GM12878 (cell line): ENCODE data around the gene TTC33. TPM values are rescaled to one million over a fixed set of nuclear protein-coding genes. Genes with fewer than 3 reads are reported as not detected.

Experiments
- ATAC-seq: fragments of 200-7000 bp; cut with Tn5 transposase; 3 replicates; pipeline ENCODE4 v1.9.1; 2020; ENCODE audit warnings: mild to moderate bottlenecking, moderate library complexity
- BruUV-seq: library from RNA; stranded (reverse); fragments of 400-500 nt; replicated peaks from 2 replicates; lab custom pipeline; 2021; lab: Mats Ljungman, UMichigan
- CTCF ChIA-PET: fragments of 300-600 bp; sonication (Branson Sonifier 250); formaldehyde crosslinking; extraction: SDS; loops from one replicate; lab custom pipeline; 2021; ENCODE audit warnings: inconsistent platforms; lab: Yijun Ruan, JAX
- POLR2A ChIA-PET: fragments of 350-600 bp; formaldehyde crosslinking; extraction: SDS; loops from one replicate; lab custom pipeline; 2021; ENCODE audit warnings: inconsistent platforms; lab: Charles Lee
- RAD21 ChIA-PET: fragments of 300-600 bp; sonication (Branson Sonifier 250); formaldehyde crosslinking; loops from one replicate; lab custom pipeline; 2023; ENCODE audit warnings: antibody characterized with exemption; ENCODE audit not compliant: unreplicated experiment; lab: Charles Lee
- SMC1A ChIA-PET: fragments of 300-600 bp; sonication (Branson Sonifier 250); formaldehyde crosslinking; loops from one replicate; lab custom pipeline; 2023; ENCODE audit not compliant: unreplicated experiment, uncharacterized antibody; lab: Charles Lee
- DNase-seq: peaks from one replicate; pipeline ENCODE4 v3.0.0-alpha.2; 2011; ENCODE audit warnings: low read depth, low spot score
- FAIRE-seq: peaks from 3 replicates; lab custom pipeline; 2011; peaks lifted over from hg19 to GRCh38; lab: Jason Lieb, UNC
- H2AFZ ChIP-seq: 2 replicates; pipeline ENCODE4 v1.6.0; 2011; ENCODE audit warnings: low read depth, low read length, control low read depth; ENCODE audit not compliant: control insufficient read depth
- H3K27ac ChIP-seq: 2 replicates; pipeline ENCODE4 v1.5.1; 2011; ENCODE audit warnings: control low read depth; ENCODE audit not compliant: control insufficient read depth, insufficient read depth
- H3K27me3 ChIP-seq, 2 experiments: replicated peaks in 1 of 2; 2 replicates each; pipeline versions ENCODE4 v1.6.0 to v1.6.1; 2011; ENCODE audit warnings: low read length in 1 of 2; ENCODE audit not compliant: control insufficient read depth in 2 of 2, insufficient read depth in 2 of 2
- H3K36me3 ChIP-seq, 2 experiments: 2 replicates each; pipeline ENCODE4 v1.5.1; 2011; ENCODE audit warnings: low read length in 1 of 2; ENCODE audit not compliant: control insufficient read depth in 2 of 2, insufficient read depth in 2 of 2
- H3K4me1 ChIP-seq: 2 replicates; pipeline ENCODE4 v1.6.1; 2011; ENCODE audit warnings: mild to moderate bottlenecking, low read length, moderate library complexity, mixed read lengths; ENCODE audit not compliant: control insufficient read depth, insufficient read depth
- H3K4me2 ChIP-seq: 2 replicates; pipeline ENCODE4 v1.6.0; 2011; ENCODE audit warnings: control low read depth; ENCODE audit not compliant: control insufficient read depth, insufficient read depth
- H3K4me3 ChIP-seq: fragments of 200-600 bp; sonication (generic); 2 replicates; pipeline ENCODE4 v1.5.1; 2016
- H3K79me2 ChIP-seq: 2 replicates; pipeline ENCODE4 v1.6.0; 2011; ENCODE audit warnings: low read length; ENCODE audit not compliant: control insufficient read depth, insufficient read depth
- H3K9ac ChIP-seq: 2 replicates; pipeline ENCODE4 v1.8.0; 2011; ENCODE audit warnings: low read length, control low read depth, mixed read lengths; ENCODE audit not compliant: control insufficient read depth, insufficient read depth
- H3K9me3 ChIP-seq: replicated peaks from 3 replicates; pipeline ENCODE4 v1.5.1; 2011; ENCODE audit warnings: mild to moderate bottlenecking, low read length; ENCODE audit not compliant: control insufficient read depth, insufficient read depth
- H4K20me1 ChIP-seq: 2 replicates; pipeline ENCODE4 v1.6.0; 2011; ENCODE audit not compliant: control insufficient read depth, insufficient read depth
- BCLAF1 ChIP-seq: fragments of 450-650 bp; IDR thresholded peaks from 2 replicates; pipeline ENCODE4 v1.6.1; 2017; ENCODE audit warnings: antibody characterized with exemption, mild to moderate bottlenecking, moderate library complexity
- FOS ChIP-seq: IDR thresholded peaks from 3 replicates; pipeline ENCODE4 v1.6.1; 2011; ENCODE audit warnings: borderline replicate concordance; ENCODE audit not compliant: insufficient read length; ENCODE audit errors: extremely low read depth
- KLF5 ChIP-seq: fragments of 450-650 bp; IDR thresholded peaks from 2 replicates; pipeline ENCODE4 v1.6.1; 2014; ENCODE audit warnings: mild to moderate bottlenecking; ENCODE audit not compliant: partially characterized antibody
- PAX8 ChIP-seq: fragments of 450-650 bp; IDR thresholded peaks from 2 replicates; pipeline ENCODE4 v1.6.1; 2017; ENCODE audit warnings: mild to moderate bottlenecking, moderate library complexity
- SRF ChIP-seq, 2 experiments: IDR thresholded peaks; 2 replicates each; pipeline ENCODE4 v1.6.1; 2011; ENCODE audit warnings: low read depth in 2 of 2, low read length in 2 of 2, mild to moderate bottlenecking in 1 of 2, moderate library complexity in 1 of 2
- ZNF24 ChIP-seq: fragments of 450-650 bp; IDR thresholded peaks from 2 replicates; pipeline ENCODE4 v1.6.1; 2017; ENCODE audit warnings: antibody characterized with exemption, mild to moderate bottlenecking
- WGBS: methylation state at CpG from one replicate; pipeline ENCODE4 v1.1.6; 2016; ENCODE audit warnings: low lambda C conversion rate; ENCODE audit not compliant: insufficient replicate concordance, insufficient coverage; ENCODE audit errors: missing lambda C conversion rate; 5-methylcytosine and 5-hydroxymethylcytosine counted together
- in situ Hi-C: fragments of 300-500 bp; cut with MboI; formaldehyde crosslinking; loops from 9 replicates; pipeline ENCODE4 v1.14.3; 2018; ENCODE audit warnings: mixed read lengths
- intact Hi-C: fragments of 100-400 bp; cut with micrococcal nuclease; formaldehyde crosslinking; loops from one replicate; pipeline ENCODE4 v1.14.2; 2022; ENCODE audit not compliant: unreplicated experiment
- polyA plus RNA-seq, 11 experiments: library from polyadenylated mRNA; depleted of rRNA in 4 of 11; unstranded in 6 of 11; stranded (reverse) in 5 of 11; fragments of >200 nt; fragmentation: Nextera tagmentation in 4 of 11; fragmentation: Illumina TruSeq in 1 of 11; extraction: Ambion mirVana in 4 of 11; extraction: Trizol in 1 of 11; gene quantifications; 1 replicate in 1 of 11; 2 replicates in 10 of 11; pipeline versions ENCODE4 v1.2.1 to v1.2.3, GENCODE V29; 2011 to 2016; ENCODE audit warnings: inconsistent platforms in 2 of 11, missing spikeins in 2 of 11, low read depth in 1 of 11
- total RNA-seq, 4 experiments: library from RNA; depleted of rRNA in 3 of 4; stranded (reverse); fragments of >200 nt in 3 of 4; fragmentation: Illumina TruSeq in 1 of 4; extraction: Trizol in 1 of 4; gene quantifications; 2 replicates each; pipeline versions ENCODE4 v1.2.1 to v1.2.3, GENCODE V29; 2013 to 2021
- TF ChIP-seq, protein P1 (sequence below): IDR thresholded peaks from 2 replicates; pipeline ENCODE4 v1.6.1; 2011; ENCODE audit warnings: mild to moderate bottlenecking, low read depth, low read length, moderate library complexity; ENCODE audit not compliant: insufficient replicate concordance
- TF ChIP-seq, protein P2 (sequence below): IDR thresholded peaks from 2 replicates; pipeline ENCODE4 v1.6.1; 2012; ENCODE audit warnings: improper control_type of control experiment, low read depth, low read length; ENCODE audit not compliant: insufficient replicate concordance

The TTC33 gene
- total and polyA plus RNA-seq, 10 of the 15 experiments (the other 5 are each of a cell fraction or from before 2014, with no cell fraction given), result 7.9 to 22.3 (median 14.6) TPM

- FAIRE-seq, result no peak
- in situ Hi-C loops, result no loop called here
- no peak overlapping the region for H3K4me3 ChIP-seq
- peaks cover 0 to 1% of the 10 kb centered on the region in 2 experiments; a peak in 1 of 4 replicates for H3K27me3 ChIP-seq
- intact Hi-C loops, result no loop called here
- DNase-seq, result no peak
- BruUV-seq, result no TSS peak
- ATAC-seq, result no peak
- H3K9me3 ChIP-seq, result no peaks in the 10 kb centered on the region
- no peaks in the 10 kb centered on the region for H3K4me1 ChIP-seq
- no peak overlapping the region for H2AFZ ChIP-seq
- ChIA-PET CTCF (interaction anchor here (1.3 kb wide), 1 partner anchor 17 kb away, joined by 3 read pairs; no protein-coding TSS in a partner anchor), SMC1A (no interaction called here), POLR2A (interaction anchor here (0.6 kb wide), 1 partner anchor 41 kb away, joined by 4 read pairs; no protein-coding TSS in a partner anchor), RAD21 (no interaction called here)
- peaks cover 28% of the 10 kb centered on the region for H3K79me2 ChIP-seq
- no peak overlapping the region for H3K27ac ChIP-seq
- no peaks in the 10 kb centered on the region for H4K20me1 ChIP-seq
- no peak overlapping the region for H3K4me2 ChIP-seq
- TF ChIP-seq, protein P1, sequence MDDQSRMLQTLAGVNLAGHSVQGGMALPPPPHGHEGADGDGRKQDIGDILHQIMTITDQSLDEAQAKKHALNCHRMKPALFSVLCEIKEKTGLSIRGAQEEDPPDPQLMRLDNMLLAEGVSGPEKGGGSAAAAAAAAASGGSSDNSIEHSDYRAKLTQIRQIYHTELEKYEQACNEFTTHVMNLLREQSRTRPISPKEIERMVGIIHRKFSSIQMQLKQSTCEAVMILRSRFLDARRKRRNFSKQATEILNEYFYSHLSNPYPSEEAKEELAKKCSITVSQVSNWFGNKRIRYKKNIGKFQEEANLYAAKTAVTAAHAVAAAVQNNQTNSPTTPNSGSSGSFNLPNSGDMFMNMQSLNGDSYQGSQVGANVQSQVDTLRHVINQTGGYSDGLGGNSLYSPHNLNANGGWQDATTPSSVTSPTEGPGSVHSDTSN, result no peak
- TF ChIP-seq PAX8 (no peak), SRF (IDR thresholded peaks at IDR 0.05; ENCODE audit: low read depth in 2 of 2, low read length in 2 of 2) (no peak), ZNF24 (no peak), BCLAF1 (no peak), KLF5 (no peak), FOS (no peak)
- TF ChIP-seq, protein P2, sequence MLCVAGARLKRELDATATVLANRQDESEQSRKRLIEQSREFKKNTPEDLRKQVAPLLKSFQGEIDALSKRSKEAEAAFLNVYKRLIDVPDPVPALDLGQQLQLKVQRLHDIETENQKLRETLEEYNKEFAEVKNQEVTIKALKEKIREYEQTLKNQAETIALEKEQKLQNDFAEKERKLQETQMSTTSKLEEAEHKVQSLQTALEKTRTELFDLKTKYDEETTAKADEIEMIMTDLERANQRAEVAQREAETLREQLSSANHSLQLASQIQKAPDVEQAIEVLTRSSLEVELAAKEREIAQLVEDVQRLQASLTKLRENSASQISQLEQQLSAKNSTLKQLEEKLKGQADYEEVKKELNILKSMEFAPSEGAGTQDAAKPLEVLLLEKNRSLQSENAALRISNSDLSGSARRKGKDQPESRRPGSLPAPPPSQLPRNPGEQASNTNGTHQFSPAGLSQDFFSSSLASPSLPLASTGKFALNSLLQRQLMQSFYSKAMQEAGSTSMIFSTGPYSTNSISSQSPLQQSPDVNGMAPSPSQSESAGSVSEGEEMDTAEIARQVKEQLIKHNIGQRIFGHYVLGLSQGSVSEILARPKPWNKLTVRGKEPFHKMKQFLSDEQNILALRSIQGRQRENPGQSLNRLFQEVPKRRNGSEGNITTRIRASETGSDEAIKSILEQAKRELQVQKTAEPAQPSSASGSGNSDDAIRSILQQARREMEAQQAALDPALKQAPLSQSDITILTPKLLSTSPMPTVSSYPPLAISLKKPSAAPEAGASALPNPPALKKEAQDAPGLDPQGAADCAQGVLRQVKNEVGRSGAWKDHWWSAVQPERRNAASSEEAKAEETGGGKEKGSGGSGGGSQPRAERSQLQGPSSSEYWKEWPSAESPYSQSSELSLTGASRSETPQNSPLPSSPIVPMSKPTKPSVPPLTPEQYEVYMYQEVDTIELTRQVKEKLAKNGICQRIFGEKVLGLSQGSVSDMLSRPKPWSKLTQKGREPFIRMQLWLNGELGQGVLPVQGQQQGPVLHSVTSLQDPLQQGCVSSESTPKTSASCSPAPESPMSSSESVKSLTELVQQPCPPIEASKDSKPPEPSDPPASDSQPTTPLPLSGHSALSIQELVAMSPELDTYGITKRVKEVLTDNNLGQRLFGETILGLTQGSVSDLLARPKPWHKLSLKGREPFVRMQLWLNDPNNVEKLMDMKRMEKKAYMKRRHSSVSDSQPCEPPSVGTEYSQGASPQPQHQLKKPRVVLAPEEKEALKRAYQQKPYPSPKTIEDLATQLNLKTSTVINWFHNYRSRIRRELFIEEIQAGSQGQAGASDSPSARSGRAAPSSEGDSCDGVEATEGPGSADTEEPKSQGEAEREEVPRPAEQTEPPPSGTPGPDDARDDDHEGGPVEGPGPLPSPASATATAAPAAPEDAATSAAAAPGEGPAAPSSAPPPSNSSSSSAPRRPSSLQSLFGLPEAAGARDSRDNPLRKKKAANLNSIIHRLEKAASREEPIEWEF, result no peak
- no peak overlapping the region for H3K9ac ChIP-seq
- 55% methylated on average over 1 of the region's 1 CpG for WGBS
- no peaks in the 10 kb centered on the region for H3K36me3 ChIP-seq
These were observed 43.5 kb upstream of the TTC33 start for GRCh38 chr5:40799258-40799657.
